Activated CD4-positive, CD25-positive, alpha-beta regulatory T cell treated with anti-CD3 and anti-CD28 coated beads, Interleukin-2, amount 50 U/mL, for 72 hours (primary cell): ENCODE measurements around the gene ARID3B.
A peak's percentile ranks its signal among the peaks of the same experiment; 100 is the strongest.
"Not testable (repeated sequence)": the region's sequence is repeated elsewhere in the genome, so short reads cannot be mapped to it uniquely, and the experiment has no call there.

Experiments used
- DNase-seq: peaks from one replicate; pipeline ENCODE4 v3.0.0; 2021

The ARID3B gene

DNA sequence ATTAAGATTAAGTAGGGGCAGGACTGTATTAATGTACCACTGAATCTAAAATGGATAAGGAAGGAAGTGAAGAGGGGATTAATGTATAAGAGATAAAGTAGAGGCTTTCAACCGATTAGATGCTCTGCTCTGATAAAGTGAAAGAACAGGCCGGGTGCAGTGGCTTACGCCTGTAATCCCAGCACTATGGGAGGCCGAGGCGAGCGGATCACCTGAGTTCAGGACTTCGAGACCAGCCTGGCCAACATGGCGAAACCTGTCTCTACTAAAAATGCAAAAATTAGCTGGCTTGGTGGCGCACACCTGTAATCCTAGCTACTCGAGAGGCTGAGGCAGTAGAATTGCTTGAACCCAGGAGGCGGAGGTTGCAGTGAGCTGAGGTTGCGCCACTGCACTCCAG is 1.5 kb upstream of the ARID3B start:
- not testable (repeated sequence) for DNase-seq

DNA sequence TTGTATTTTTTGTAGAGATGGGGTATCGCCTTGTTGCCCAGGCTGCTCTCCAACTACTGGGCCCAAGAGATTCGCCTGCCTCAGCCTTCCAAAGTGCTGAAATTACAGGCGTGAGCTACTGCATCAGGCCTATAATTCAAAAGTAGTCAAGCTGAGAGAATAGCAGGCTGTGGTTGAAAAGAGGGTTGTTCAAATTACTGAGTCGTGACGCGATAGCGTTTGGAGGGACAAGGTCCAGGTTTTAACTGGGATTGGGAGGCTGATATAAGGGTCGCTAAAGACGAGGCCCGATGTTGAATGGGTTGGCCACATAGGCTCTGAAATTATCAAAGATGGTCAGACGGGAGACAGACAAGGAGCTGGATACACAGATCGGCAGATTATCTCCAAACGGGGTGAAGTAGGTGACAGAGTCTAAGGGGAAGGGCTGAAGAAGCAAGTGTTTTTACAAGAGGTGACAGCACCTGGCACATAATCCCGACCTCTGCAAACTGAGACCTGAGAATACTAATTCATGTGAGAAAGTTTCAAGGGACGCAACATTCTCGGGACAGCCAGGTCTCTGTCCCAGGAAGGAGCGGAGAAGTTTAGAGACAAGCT is 759 bp upstream of the ARID3B start:
- DNase-seq, result no peak

DNA sequence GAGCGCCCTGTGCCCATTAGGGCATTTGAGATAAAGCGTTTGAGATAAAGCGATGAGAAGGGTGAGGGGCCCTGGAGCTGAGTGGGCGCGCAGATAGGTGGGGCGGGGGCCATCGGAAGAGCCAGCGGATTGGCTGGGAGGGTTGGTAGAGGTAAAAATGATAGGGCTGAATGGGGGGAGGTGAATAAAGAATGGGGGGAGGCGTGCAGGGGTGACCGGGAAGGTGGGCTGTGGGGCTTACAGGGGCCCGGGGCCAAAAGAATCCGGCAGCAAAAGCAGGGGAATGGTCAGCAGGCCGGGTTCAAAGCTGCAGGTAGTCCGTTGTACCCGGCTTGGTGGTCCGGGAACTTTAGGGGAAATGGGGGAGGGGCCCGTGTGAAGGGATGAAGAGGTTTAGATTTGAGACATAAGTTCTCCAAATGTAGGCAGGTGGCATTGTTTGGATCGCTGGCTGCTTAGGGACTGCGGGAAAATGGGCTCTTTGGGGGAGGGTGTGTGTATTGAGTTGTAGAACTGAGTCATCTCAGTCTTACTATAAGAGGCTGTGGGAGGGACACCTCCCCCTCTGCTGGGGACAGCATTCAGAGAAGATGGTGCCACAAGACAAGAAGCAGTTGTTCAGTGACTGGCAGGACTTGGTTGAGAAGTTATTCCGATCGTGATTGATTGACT is 610 bp downstream of the ARID3B start:
- DNase-seq, result peak; percentile 60

DNA sequence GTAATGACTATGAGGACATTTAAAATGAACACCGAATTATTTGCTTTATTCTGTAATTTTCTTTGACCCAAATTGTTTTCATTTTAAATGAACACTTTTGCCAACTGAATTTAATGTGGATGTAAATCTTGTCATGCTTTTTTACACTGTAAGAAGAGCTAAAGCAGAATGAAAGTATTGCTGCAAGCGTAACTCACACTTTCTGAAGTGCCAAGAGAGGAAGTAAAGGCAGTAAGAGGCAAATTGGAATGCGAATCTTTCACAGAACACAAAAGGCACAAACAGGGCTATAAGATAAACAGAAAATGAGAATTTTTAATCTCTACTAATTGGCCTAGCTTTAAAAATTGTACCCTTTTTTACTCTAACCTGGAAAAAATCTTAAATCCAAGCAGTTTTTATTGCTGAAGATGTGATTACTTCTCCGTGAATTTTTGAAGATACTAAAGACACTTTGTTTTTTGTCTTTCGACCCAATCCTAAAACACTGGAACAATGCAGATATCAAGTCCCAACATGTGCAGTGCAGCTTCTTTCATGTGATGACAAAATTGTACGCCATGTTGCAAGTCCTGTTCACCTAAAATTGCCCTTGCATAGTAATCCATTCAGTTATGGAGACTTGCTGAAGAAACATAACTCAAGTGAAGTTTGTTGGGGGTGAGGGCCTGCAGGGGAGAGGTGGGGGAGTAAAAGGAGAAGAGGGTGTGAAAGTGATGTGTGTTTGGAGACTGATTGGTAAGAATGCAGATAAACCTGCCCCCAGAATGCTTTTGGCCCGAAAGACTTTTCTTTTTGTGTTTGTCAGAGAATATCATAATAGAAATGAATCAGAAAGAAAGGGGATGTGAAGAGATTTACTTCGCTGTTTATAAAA is 1.4 kb downstream of the ARID3B start:
- no peak for DNase-seq

DNA sequence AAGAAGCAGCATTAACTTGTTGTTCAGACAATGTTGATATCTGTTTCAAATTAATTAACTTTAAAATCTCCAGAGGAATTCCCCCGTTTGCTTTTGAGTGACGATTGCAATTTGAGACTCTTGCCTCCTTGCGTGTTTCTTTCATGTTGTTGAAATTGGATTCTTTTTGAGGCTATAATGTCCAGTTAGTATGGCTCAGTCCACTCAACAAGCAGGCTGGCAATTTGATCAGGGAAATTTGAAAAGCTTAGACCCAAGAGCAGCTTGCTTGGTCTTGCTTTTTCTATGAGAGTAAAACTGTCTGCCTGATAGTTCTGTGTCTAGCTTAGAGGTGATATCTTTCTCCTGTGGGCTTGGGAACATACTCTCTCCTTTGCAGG is 2.0 kb downstream of the ARID3B start:
- DNase-seq, result no peak

DNA sequence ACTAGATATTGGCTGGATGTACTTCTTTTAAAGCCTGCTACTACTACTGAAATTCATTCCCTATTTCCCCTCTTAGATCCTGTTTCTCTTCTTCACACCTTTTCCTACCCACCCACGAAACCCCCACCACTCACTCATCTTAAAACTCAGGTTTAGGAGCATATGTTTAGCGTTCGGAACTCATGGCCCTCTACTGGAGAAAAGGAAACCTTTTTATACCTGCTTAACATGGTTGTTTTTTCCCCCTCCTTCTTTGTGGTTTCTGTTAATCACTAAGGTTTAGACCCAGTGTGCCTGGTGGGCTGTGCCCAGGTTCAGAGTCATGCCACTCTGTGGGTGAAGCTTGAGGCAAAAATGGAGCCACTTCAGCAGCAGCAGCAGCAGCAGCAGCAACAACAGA is 2.6 kb downstream of the ARID3B start:
- no peak for DNase-seq

DNA sequence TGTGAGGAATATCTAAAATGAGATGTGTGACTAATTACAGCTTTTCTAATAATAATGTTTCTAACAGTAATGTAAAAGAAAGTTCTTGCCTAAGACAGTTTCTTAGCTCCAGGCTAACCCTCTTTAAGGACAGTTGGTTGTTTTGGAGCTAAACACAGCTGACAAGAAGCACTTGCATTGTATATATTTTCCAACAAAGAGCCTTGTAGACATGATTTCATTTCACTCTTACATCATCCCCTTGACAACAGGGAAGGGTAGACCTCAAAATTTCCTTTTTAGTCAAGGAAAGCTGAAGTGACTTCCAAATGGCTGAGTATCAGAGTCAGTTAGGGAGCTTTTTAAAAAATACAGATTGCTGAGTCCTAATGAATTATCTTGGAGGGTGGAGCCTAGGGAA is 4.1 kb downstream of the ARID3B start:
- DNase-seq, result no peak

DNA sequence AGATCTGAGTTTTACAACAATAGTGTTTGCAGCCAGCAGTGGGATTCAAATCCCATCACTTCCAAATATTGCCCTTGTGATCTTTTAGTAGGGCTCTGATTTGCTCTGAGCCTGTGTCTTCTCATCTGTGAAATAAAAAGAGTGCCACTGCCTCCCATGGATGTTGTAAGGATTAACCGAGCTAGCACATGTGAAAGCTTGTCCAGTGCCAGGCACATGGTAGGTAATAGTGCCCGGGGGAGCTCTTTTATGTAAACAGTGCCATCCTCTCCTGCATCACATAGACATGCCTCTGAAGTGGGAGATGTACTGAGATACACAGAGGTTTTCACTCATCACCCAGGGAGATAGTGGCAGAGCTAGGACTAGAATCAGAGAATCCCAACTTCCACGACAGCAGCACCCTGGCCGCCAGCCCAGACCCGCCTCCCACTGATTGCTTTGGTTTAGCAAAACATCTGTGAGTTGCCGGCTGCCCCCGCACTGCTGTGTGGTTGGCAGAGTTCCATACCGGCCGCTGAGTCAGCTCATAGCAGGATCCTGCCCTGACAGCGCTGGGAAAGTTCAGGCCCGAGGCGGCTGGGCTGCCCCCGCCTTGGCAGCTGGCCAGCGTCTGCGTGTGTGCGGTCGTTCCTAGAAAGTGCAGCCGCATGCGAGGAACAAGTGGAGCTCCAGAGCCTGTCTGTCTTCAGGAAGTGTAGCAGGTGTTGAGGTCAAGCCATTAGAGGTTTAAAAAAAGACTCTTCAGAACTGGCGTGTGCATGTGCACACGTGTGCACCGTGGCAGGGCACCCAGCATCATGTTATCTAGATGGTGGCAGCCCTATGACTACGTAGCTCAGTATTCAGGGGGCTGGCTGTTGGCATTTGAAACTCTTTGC is 5.0 kb downstream of the ARID3B start:
- peak; percentile 89 for DNase-seq

DNA sequence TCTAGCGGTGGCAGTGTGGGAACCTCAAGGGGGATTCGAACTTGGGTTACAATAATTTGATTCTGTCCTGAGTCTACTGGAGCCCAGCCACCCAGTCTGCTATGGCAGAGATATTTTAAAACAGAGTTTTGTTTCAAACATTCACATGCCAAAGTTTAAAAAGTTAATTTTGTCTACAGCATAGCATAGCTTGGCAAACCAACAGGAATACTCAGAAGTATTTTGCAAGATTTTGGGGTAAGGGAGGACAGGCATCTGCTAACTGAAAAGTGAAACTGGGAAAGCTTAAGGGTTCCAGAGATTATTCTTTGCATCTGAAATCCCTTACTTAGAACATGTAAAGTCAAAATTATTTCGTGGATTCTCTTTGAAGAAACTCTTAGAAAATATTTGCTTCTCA is 6.6 kb downstream of the ARID3B start:
- no peak for DNase-seq

DNA sequence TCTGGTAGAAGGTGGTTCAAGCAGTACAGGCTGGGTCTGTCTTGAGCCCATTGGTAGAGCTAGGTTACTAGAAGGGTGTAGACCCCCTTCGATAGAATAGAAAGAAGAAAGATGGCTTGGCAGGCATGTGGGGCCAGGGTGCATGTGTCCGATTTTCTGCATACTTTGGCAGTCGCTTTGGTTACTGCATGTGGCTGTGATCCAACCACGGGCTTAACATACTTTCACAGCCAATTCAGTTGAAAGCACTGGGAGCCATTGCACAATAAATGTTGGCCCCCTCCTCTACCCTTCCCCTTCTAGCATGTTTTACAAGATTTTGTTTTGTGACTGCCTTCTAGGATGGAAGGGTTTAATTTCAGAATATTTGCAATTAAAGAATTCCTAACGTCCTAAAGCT is 7.2 kb downstream of the ARID3B start:
- no peak for DNase-seq

DNA sequence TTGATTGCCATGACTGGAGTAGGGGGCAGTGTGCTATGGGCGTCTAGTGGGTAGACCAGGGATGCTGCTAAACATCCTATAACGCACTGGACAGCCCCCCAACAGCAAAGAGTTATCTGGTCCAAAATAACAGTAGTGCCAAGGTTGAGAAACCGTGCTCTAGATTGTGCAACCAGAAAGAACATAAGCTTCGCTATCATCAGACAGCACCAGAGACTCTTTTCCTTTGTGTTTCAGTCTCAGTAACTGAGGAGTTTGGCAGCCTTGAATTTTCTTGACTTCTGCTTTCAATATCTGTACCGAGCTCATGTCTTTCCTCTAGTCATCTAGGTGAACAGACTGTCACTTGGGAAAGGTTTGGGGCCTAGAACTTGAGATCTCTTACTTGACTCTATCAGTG is 8.8 kb downstream of the ARID3B start:
- DNase-seq, result no peak

DNA sequence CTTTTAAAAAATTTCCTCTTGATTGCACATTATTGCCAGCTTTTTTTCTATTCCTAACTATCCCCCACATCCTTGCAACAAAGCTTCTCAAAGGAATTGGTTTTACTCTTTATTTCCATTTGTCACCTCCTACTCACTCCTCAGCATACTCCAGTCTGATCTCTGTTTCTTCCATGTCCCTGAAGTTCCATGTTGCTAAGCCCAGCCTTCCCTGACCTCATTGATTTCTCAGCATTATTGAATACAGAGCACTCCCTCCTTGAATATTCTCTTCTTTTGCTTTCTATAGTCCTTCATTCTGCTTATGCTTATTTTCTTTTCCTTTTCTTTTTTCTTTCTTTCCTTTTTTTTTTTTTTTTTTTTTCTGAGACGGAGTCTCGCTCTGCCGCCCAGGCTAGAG is 10.7 kb downstream of the ARID3B start:
- DNase-seq, result no peak

DNA sequence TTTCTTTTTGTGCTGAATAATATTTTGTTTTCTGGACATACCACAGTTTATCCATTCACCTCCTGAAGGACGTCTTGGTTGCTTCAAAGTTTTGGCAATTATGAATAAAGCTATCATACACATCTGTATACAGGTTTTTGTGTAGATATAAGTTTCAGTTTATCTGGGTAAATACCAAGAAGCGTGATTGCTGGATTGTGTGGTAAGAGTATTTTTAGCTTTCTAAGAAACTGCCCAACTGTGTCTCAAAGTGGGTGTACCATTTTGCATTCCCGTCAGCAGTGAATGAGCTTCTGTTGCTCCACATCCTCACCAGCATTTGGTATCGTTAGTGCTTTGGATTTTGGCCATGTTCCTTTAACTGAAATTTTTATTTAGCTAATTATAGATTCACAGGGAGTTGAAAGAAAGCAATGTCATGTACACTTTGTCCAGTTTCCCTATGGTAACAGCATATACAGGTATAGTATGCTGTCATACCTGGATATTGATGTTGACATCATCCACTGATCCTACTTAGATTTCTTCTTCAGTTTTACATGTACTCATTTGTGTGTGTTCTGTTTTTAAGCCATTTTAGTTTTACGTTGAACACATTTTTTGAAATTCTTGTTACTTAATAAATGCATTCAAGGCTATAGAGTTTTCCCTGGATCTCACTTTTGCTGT is 11.9 kb downstream of the ARID3B start:
- DNase-seq, result no peak

DNA sequence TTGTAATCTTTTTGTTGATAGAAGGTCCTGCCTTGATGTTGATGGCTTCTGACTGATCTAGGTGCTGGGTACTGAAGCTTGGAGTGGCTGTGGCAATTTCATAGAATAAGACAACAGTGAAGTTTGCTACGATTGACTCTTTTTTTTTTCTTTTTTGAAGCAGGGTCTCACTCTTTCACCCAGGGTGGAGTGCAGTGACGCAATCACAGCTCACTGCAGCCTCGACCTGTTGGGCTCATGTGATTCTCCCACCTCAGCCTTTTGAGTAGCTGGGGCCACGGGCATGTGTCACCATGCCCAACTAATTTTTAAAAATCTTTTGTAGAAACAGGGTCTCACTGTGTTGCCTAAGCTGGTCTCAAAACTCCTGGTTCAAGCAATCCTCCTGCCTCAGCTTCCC is 14.2 kb downstream of the ARID3B start:
- DNase-seq, result no peak

DNA sequence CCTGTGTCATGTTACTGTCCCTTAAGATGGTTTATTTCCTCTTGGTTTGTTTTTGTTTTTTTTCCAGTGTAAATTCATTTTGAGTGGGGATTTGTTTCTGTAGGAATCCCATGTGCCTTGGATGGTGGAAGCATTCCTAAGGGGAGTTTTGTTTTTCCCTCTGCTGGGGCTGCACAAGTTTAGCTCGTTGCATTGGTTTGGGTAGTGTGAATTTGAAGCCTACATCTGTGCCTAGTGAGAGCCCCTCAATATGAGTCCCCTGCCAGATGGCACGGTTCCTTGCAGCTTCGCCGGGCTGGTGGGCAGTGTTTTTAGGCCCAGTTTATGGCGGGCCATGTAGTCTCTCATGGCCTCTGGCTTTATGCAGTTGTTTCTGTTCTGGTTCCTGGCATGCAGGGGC is 17.7 kb downstream of the ARID3B start:
- DNase-seq, result no peak

DNA sequence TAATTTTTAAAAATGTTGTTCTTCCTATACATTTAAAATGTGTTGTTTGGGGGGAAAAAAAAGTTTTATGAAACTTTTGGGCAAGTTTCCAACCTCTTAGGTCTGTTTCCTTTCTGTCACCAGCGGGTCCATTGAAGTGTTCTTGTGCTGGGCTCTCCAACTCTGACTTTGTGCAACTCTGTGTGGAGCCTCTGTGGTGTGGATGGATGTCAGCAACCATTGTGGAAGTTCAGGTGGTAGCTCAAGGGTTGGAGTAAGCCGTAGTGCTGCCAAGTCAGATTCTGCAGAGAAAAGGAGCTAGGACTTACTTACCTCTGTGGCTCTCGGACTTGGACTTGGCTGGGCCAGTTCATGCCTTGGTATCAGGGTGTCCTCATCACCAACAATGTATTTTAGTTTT is 22.4 kb downstream of the ARID3B start:
- DNase-seq, result no peak

DNA sequence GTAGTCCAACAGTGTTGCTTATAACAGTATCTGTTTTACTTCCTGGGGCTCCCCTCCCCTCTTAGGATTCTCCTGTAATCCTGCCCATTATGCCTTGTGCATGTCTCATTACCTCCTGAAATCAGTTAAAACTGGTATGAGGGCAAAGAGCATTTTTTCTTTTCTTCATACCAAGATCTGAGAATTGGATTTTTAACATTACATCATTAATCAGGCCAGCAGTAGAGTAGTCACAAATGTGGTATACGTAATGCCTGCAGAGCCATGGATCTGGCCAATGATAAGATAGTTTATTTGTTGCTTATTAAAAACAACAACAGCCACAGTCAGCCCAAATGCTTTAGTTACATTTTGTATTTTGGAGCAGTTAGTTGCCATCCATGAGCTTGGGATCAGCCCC is 23.2 kb downstream of the ARID3B start:
- DNase-seq, result no peak

DNA sequence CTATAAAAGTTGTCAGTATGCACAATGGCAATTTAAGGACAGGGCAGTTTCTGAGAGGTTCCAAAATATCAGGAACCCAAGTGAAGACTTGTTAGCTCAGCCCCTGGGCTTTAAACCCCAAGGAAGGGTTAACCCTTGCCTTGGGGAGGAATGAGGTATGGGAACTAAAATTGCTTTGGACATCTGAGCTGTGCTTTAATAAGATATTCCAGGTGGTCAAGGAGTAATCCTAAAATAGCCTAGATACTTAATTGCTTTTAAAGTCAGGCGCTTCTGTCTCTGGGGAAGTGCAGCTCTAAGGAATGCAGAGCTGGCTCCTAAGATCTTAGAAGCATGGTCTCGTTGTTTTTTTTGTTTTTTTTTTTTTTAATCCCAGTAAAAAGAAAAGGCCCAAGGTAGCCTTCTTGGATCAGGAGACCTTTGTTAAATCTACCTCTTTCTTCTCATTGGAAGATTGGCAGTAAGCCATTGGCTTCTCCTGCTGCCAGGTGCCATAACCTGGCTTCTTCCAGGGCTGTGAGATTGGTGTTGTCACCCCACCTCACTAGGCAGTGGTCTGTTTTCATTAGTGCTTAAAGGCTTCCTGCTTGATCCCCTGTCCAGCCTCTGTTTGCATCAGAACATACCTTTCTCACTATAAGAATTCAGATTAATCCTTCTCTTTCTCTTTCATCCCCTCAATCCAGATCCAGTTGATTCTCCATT is 24.5 kb downstream of the ARID3B start:
- no peak for DNase-seq

DNA sequence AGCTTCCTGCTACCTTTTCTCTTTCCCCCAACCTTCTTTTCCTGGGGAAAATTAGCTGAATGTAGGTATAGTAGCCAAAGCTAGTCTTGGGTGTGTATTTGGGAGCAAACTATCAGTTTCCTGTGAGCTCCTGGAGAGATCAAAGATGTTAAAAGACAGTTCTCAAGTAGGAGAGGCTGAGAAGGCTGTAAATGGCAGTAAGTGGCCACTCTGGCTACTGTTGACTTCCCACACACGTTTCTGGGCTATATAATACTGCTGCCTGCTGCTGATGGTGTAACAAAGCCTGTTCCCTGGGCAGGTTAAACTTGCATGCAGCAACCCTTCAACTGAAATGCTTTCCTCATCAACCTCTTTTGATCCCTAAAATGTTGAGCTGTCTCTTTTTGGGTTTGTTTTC is 27.6 kb downstream of the ARID3B start:
- DNase-seq, result no peak

DNA sequence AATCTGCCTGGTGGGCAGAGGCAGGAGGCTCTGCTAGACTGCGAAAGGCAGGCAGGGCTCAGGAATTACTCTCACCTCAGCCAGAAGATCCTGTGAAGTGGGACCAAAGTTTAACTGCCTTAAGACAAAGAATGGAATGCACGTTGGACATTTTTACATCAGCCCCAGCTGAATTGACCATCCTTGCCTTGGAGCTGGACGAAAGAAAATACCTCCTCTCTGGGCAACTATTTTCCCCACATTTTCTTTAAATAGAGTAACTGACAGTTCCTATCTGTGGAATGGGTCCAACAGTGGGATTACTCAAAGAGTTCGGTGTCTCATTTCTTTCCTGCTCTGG is 28.7 kb downstream of the ARID3B start:
- DNase-seq, result no peak

DNA sequence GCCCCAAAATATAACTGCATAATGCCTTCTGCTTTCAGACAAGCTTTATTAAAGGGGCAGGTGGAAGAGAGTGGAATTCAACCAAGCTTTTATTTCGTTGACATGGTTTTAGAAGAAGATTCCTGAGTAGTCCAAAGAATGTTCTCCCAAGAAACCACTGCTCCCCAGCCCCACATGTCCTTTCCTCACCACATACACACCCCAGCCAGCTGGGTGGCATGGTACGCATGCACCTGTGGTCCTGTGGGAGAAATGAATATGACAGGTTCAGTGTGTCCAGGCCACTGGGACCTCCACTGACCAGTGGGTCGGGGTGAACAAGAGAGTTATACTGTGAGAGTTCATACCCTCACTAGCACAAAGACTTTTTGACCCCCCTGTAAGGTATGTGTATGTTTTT is 30.2 kb downstream of the ARID3B start:
- DNase-seq, result no peak

DNA sequence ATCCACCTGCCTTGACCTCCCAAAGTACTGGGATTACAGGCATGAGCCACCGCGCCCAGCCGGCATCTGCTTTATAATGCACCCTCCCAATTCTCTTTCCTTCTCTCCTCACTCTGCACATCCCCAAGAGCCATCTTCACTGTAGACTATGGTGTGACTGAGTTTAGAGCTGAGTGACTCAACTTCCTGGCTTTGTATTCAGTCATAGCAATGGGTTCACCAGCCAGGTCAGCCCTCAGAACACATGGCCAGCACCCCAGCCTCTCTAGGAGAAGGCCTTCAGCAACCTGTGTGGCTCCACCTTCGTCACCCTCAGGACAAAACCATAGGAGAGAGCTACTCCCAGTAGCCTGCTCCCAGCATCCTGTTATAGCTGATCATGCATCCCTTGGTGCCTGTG is 33.0 kb downstream of the ARID3B start:
- DNase-seq, result no peak
